A673 (cell line): Measurements from ENCODE around the gene CS. TPM values are rescaled to one million over a fixed set of nuclear protein-coding genes. Genes with fewer than 3 reads are reported as not detected.
"Not testable (repeated sequence)": the region's sequence is repeated elsewhere in the genome, so short reads cannot be mapped to it uniquely, and the experiment has no call there.

Source experiments
- BruUV-seq: library from RNA; stranded (reverse); fragments of 400-500 nt; replicated peaks from 2 replicates; lab custom pipeline; 2021; lab: Mats Ljungman, UMichigan
- CTCF ChIA-PET: fragments of 300-600 bp; sonication (Branson Sonifier 250); formaldehyde crosslinking; loops from one replicate; lab custom pipeline; 2022; ENCODE audit warnings: antibody characterized with exemption; lab: Charles Lee
- POLR2A ChIA-PET: fragments of 300-600 bp; sonication (Branson Sonifier 250); formaldehyde crosslinking; loops from one replicate; lab custom pipeline; 2022; ENCODE audit warnings: antibody characterized with exemption; ENCODE audit not compliant: low non-redundant PET; lab: Charles Lee
- DNase-seq: peaks from one replicate; pipeline ENCODE4 v3.0.0-alpha.2; 2015; ENCODE audit warnings: low spot score
- H3K27ac ChIP-seq: fragments of 200-600 bp; sonication (generic); 2 replicates; pipeline ENCODE4 v1.5.1; 2016; ENCODE audit warnings: mixed run types, low read depth, mild to moderate bottlenecking, mixed read lengths, antibody characterized with exemption, low read length; ENCODE audit not compliant: poor library complexity, severe bottlenecking
- H3K27me3 ChIP-seq: fragments of 200-600 bp; sonication (generic); replicated peaks from 2 replicates; pipeline ENCODE4 v1.6.1; 2017; ENCODE audit warnings: mixed run types, low read depth, mild to moderate bottlenecking, mixed read lengths, antibody characterized with exemption, low read length; ENCODE audit not compliant: insufficient read depth, poor library complexity
- H3K36me3 ChIP-seq: fragments of 200-600 bp; sonication (generic); 2 replicates; pipeline ENCODE4 v1.6.1; 2016; ENCODE audit warnings: mixed run types, mild to moderate bottlenecking, mixed read lengths, antibody characterized with exemption, low read length; ENCODE audit not compliant: insufficient read depth, poor library complexity, severe bottlenecking
- H3K4me1 ChIP-seq: fragments of 200-600 bp; sonication (generic); 2 replicates; pipeline ENCODE4 v1.6.1; 2017; ENCODE audit warnings: mixed run types, mild to moderate bottlenecking, mixed read lengths, antibody characterized with exemption, low read length; ENCODE audit not compliant: insufficient read depth, poor library complexity, severe bottlenecking
- H3K4me3 ChIP-seq: fragments of 200-600 bp; sonication (generic); 2 replicates; pipeline ENCODE4 v1.5.1; 2016; ENCODE audit warnings: low read depth, mixed run types, mild to moderate bottlenecking, mixed read lengths, low read length; ENCODE audit not compliant: poor library complexity, severe bottlenecking
- H3K9me3 ChIP-seq: fragments of 200-600 bp; sonication (generic); 2 replicates; pipeline ENCODE4 v1.6.1; 2016; ENCODE audit warnings: mixed run types, low read depth, mild to moderate bottlenecking, mixed read lengths, antibody characterized with exemption, low read length; ENCODE audit not compliant: poor library complexity, severe bottlenecking
- CTCF ChIP-seq: fragments of 300-800, 200-600 bp; sonication (generic); conservative IDR thresholded peaks from 2 replicates; pipeline ENCODE4 v1.5.1; 2017; ENCODE audit warnings: low read depth, mild to moderate bottlenecking, antibody characterized with exemption, low read length, moderate library complexity, mixed read lengths
- EZH2 ChIP-seq: fragments of 200-600 bp; sonication (generic); IDR thresholded peaks from 2 replicates; pipeline ENCODE4 v1.6.1; 2017; ENCODE audit warnings: borderline replicate concordance, low read depth, mild to moderate bottlenecking, mixed read lengths, antibody characterized with exemption, low read length; ENCODE audit not compliant: poor library complexity, severe bottlenecking
- intact Hi-C: fragments of 100-400 bp; cut with micrococcal nuclease; formaldehyde crosslinking; loops from one replicate; pipeline ENCODE4 v1.10.0; 2022; ENCODE audit not compliant: unreplicated experiment
- total RNA-seq: library from RNA; stranded (reverse); gene quantifications from 2 replicates; pipeline ENCODE4 v1.2.3, GENCODE V29; 2021

The CS gene
- total RNA-seq, 1 experiment from 2014 or later, result 448 TPM

GRCh38 chr12:56346675-56347074 is 46.5 kb upstream of the CS start:
- DNase-seq, result no peak
- Histone ChIP-seq H3K27me3 (no peaks in the 10 kb centered on the region), H3K4me3 (no peak overlapping the region), H3K9me3 (no peaks in the 10 kb centered on the region), H3K27ac (no peak overlapping the region), H3K36me3 (peaks cover 33% of the 10 kb centered on the region), H3K4me1 (no peaks in the 10 kb centered on the region)
- intact Hi-C loops, result no loop called here
- no TSS peak for BruUV-seq
- ChIA-PET POLR2A (interaction anchor here (0.7 kb wide), 1 partner anchor 30 kb away, joined by 4 read pairs; no protein-coding TSS in a partner anchor), CTCF (no interaction called here)
- TF ChIP-seq CTCF, result 0 out of 2 replicates have a peak, but pooled peaks have one; percentile 20
- TF ChIP-seq EZH2, result no peak

- H3K36me3 ChIP-seq, H3K27me3 ChIP-seq, DNase-seq, H3K9me3 ChIP-seq, H3K4me1 ChIP-seq, H3K27ac ChIP-seq, POLR2A ChIA-PET, H3K4me3 ChIP-seq, intact Hi-C loops: not testable (repeated sequence)
- CTCF ChIA-PET, result interaction anchor here (0.6 kb wide), 1 partner anchor 10 kb away, joined by 5 read pairs; no protein-coding TSS in a partner anchor
- TSS peak; percentile 39 for BruUV-seq
Observed at GRCh38 chr12:56342290-56342689, 42.2 kb upstream of the CS start.

- intact Hi-C loops, result no loop called here
- no peak for DNase-seq
- Histone ChIP-seq H3K36me3 (peaks cover 3% of the 10 kb centered on the region), H3K9me3 (no peaks in the 10 kb centered on the region), H3K27ac (no peak overlapping the region), H3K4me1 (no peaks in the 10 kb centered on the region), H3K4me3 (no peak overlapping the region), H3K27me3 (no peaks in the 10 kb centered on the region)
- ChIA-PET CTCF (no interaction called here), POLR2A (no interaction called here)
- TF ChIP-seq CTCF, result no peak
- TF ChIP-seq EZH2, result no peak
- no TSS peak for BruUV-seq
Observed at GRCh38 chr12:56341616-56342015, 41.5 kb upstream of the CS start.

- Histone ChIP-seq H3K27me3 (no peaks in the 10 kb centered on the region), H3K4me3 (no peak overlapping the region), H3K27ac (no peak overlapping the region), H3K4me1 (no peaks in the 10 kb centered on the region), H3K9me3 (no peaks in the 10 kb centered on the region), H3K36me3 (peaks cover 1% of the 10 kb centered on the region)
- TF ChIP-seq CTCF (no peak), EZH2 (no peak)
- no TSS peak for BruUV-seq
- POLR2A ChIA-PET, result no interaction called here
- CTCF ChIA-PET, result no interaction called here
- intact Hi-C loops, result no loop called here
- DNase-seq, result no peak
Observed at GRCh38 chr12:56339158-56339422, 39.0 kb upstream of the CS start.
